ENCODE results near the gene PRKAG2. TPM values are rescaled to one million over a fixed set of nuclear protein-coding genes. Genes with fewer than 3 reads are reported as not detected.

PRKAG2 gene
- total and polyA plus RNA-seq, 2 of the 8 experiments (the other 6 are each of a cell fraction or from before 2014, with no cell fraction given), result 7.5 to 18.1 TPM

GRCh38 chr7:151843181-151843580, 33.7 kb downstream of the PRKAG2 start (continued):
- TF ChIP-seq RXRA (IDR thresholded peaks at IDR 0.05; ENCODE audit: insufficient read depth, low read depth, low read length) (no peak), JUND (IDR thresholded peaks at IDR 0.05; ENCODE audit: low read length) (no peak), SIN3A (conservative IDR thresholded peaks at IDR 0.05 in 1 of 2, IDR thresholded peaks at IDR 0.05 in 1 of 2; ENCODE audit: low read depth in 1 of 2, low read length in 2 of 2) (no peak)

All from H1 (cell line).